Measurements from ENCODE around the gene RPL39. TPM values are rescaled to one million over a fixed set of nuclear protein-coding genes. Genes with fewer than 3 reads are reported as not detected.

RPL39 gene
- total RNA-seq, 1 experiment from 2014 or later, result 1,940 TPM

- Histone ChIP-seq H3K79me2 (ENCODE audit: insufficient read depth, low read length) (no peaks in the 10 kb centered on the region), H3K36me3 (ENCODE audit: control insufficient read depth in 1 of 2, insufficient read depth in 2 of 2, low read length in 2 of 2) (no peaks in the 10 kb centered on the region), H3K9me2 (ENCODE audit: insufficient read depth) (no peaks in the 10 kb centered on the region), H4K20me1 (ENCODE audit: insufficient read depth) (no peaks in the 10 kb centered on the region), H3K9me3 (ENCODE audit: control insufficient read depth in 1 of 2, insufficient read depth in 1 of 2, low read depth in 1 of 2, low read length in 2 of 2) (no peaks in the 10 kb centered on the region), H3K27ac (ENCODE audit: low read depth, low read length) (no peak overlapping the region), H3K4me2 (ENCODE audit: low read length) (no peak overlapping the region), H3K27me3 (ENCODE audit: insufficient read depth, low read length) (no peaks in the 10 kb centered on the region), H3K4me1 (ENCODE audit: control insufficient read depth in 1 of 2, insufficient read depth in 2 of 2, low read length in 2 of 2) (peaks cover 3 to 20% of the 10 kb centered on the region in 2 experiments; a peak in 3 of 4 replicates), H3K9ac (ENCODE audit: low read length) (no peak overlapping the region), H2AFZ (ENCODE audit: low read depth, low read length, poor library complexity, severe bottlenecking) (no peak overlapping the region), H3K4me3 (replicated peaks in 1 of 2; ENCODE audit: low read depth in 1 of 2, low read length in 2 of 2) (no peak overlapping the region)
- DNase-seq (ENCODE audit: low read depth, low spot score) (peak; percentile 48), ATAC-seq (no peak)
- intact Hi-C loops (cut with micrococcal nuclease), result loop anchor here (10.0 kb wide), 1 partner anchor 239 kb away; no protein-coding TSS in a partner anchor
- POLR2A ChIA-PET, result no interaction called here
- RAD21 ChIA-PET (ENCODE audit: low non-redundant PET in 1 of 2, low total read pairs in 2 of 2, uncharacterized antibody in 2 of 2, unreplicated experiment in 2 of 2), result no interaction called here
- CTCF ChIA-PET, result interaction anchor here (0.7 to 1.3 kb wide), 2 partner anchors 68 to 271 kb away, joined by 3 to 4 read pairs; no protein-coding TSS in a partner anchor
- peak; percentile 52 for TF ChIP-seq RAD21 (IDR thresholded peaks at IDR 0.05; ENCODE audit: low read depth)
- TF ChIP-seq, protein P1, sequence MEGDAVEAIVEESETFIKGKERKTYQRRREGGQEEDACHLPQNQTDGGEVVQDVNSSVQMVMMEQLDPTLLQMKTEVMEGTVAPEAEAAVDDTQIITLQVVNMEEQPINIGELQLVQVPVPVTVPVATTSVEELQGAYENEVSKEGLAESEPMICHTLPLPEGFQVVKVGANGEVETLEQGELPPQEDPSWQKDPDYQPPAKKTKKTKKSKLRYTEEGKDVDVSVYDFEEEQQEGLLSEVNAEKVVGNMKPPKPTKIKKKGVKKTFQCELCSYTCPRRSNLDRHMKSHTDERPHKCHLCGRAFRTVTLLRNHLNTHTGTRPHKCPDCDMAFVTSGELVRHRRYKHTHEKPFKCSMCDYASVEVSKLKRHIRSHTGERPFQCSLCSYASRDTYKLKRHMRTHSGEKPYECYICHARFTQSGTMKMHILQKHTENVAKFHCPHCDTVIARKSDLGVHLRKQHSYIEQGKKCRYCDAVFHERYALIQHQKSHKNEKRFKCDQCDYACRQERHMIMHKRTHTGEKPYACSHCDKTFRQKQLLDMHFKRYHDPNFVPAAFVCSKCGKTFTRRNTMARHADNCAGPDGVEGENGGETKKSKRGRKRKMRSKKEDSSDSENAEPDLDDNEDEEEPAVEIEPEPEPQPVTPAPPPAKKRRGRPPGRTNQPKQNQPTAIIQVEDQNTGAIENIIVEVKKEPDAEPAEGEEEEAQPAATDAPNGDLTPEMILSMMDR (IDR thresholded peaks at IDR 0.05 in 2 of 3, conservative IDR thresholded peaks at IDR 0.05 in 1 of 3; ENCODE audit: borderline replicate concordance in 1 of 3, insufficient read depth in 1 of 3, low read depth in 2 of 3, low read length in 2 of 3), result peak; percentile 45 to 53 (median 48); a peak in 5 of 6 replicates
- TF ChIP-seq, protein P2, sequence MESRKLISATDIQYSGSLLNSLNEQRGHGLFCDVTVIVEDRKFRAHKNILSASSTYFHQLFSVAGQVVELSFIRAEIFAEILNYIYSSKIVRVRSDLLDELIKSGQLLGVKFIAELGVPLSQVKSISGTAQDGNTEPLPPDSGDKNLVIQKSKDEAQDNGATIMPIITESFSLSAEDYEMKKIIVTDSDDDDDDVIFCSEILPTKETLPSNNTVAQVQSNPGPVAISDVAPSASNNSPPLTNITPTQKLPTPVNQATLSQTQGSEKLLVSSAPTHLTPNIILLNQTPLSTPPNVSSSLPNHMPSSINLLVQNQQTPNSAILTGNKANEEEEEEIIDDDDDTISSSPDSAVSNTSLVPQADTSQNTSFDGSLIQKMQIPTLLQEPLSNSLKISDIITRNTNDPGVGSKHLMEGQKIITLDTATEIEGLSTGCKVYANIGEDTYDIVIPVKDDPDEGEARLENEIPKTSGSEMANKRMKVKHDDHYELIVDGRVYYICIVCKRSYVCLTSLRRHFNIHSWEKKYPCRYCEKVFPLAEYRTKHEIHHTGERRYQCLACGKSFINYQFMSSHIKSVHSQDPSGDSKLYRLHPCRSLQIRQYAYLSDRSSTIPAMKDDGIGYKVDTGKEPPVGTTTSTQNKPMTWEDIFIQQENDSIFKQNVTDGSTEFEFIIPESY (IDR thresholded peaks at IDR 0.05; ENCODE audit: extremely low read depth, insufficient replicate concordance, low read length), result no peak
- BruUV-seq (replicated peaks), result no TSS peak
These were observed 37.7 kb downstream of the RPL39 start for GRCh38 chrX:119753639-119754257.
